GM12873 (cell line): ENCODE measurements around the gene ODAD3.

Experiments
- CTCF ChIP-seq: IDR thresholded peaks from 2 replicates; pipeline ENCODE4 v1.5.1; 2012; ENCODE audit warnings: low read depth, mild to moderate bottlenecking, moderate library complexity, low read length, control low read depth; ENCODE audit not compliant: insufficient read depth; ENCODE audit errors: missing control alignments

Gene ODAD3

GRCh38 chr19:11375143-11375948 is 59.6 kb downstream of the ODAD3 start:
- no peak for TF ChIP-seq CTCF

- TF ChIP-seq CTCF: no peak
Measured at GRCh38 chr19:11374433-11375142, 60.3 kb downstream of the ODAD3 start, which contains the start of gene SWSAP1. SWSAP1 (plus strand) TSS chr19:11374666; CDS start chr19:11374681, 15 bp downstream.

GRCh38 chr19:11373885-11374432 is 61.0 kb downstream of the ODAD3 start:
- TF ChIP-seq CTCF: no peak

- no peak for TF ChIP-seq CTCF
Measured at GRCh38 chr19:11373166-11373884, 61.6 kb downstream of the ODAD3 start.

GRCh38 chr19:11370744-11371143 is 64.2 kb downstream of the ODAD3 start:
- no peak for TF ChIP-seq CTCF
